Measurements from ENCODE around the gene ETV3.

GRCh38 chr1:157142765-157143423, 4.7 kb upstream of the ETV3 start:
- TF ChIP-seq CTCF (IDR thresholded peaks at IDR 0.05; ENCODE audit: insufficient read depth, low read length, poor library complexity, severe bottlenecking) (no peak), EZH2phosphoT487 (conservative IDR thresholded peaks at IDR 0.05; ENCODE audit: low read length) (no peak)
